H1 (cell line): ENCODE measurements around the gene ATF7IP. TPM values are rescaled to one million over a fixed set of nuclear protein-coding genes. Genes with fewer than 3 reads are reported as not detected.
"Not testable (repeated sequence)": the region's sequence is repeated elsewhere in the genome, so short reads cannot be mapped to it uniquely, and the experiment has no call there.

Experiments
- CTCF ChIA-PET: fragments of 300-600 bp; sonication (Branson Sonifier 250); formaldehyde crosslinking; loops from one replicate; lab custom pipeline; 2021; ENCODE audit not compliant: partially characterized antibody; lab: Charles Lee
- POLR2A ChIA-PET: fragments of 300-600 bp; sonication (Branson Sonifier 250); formaldehyde crosslinking; loops from one replicate; lab custom pipeline; 2021; ENCODE audit warnings: inconsistent platforms; ENCODE audit not compliant: partially characterized antibody; lab: Charles Lee
- DNase-seq, 2 experiments: peaks; one replicate each; pipeline versions ENCODE4 v3.0.0 to v3.0.0-alpha.2; 2010 to 2022; ENCODE audit warnings: low spot score in 2 of 2, low read depth in 1 of 2, mixed read lengths in 1 of 2
- FAIRE-seq: peaks from 2 replicates; lab custom pipeline; 2011; peaks lifted over from hg19 to GRCh38; lab: Jason Lieb, UNC
- H2AFZ ChIP-seq: 2 replicates; pipeline ENCODE4 v1.8.1; 2012; ENCODE audit warnings: low read length, inconsistent platforms
- H2AK5ac ChIP-seq: 2 replicates; pipeline ENCODE4 v1.6.1; 2013; ENCODE audit warnings: low read depth, low read length
- H2BK120ac ChIP-seq: replicated peaks from 2 replicates; pipeline ENCODE3; 2013; ENCODE audit warnings: low read depth, low read length, inconsistent platforms
- H2BK12ac ChIP-seq: 2 replicates; pipeline ENCODE4 v1.6.1; 2013; ENCODE audit warnings: low read depth, low read length
- H2BK15ac ChIP-seq: 2 replicates; pipeline ENCODE4 v1.6.1; 2013; ENCODE audit warnings: low read length
- H2BK20ac ChIP-seq: 2 replicates; pipeline ENCODE4 v1.6.1; 2013; ENCODE audit warnings: low read length
- H2BK5ac ChIP-seq: 2 replicates; pipeline ENCODE4 v1.6.1; 2013; ENCODE audit warnings: low read depth, low read length
- H3K14ac ChIP-seq: 2 replicates; pipeline ENCODE4 v1.6.1; 2013; ENCODE audit warnings: inconsistent platforms; ENCODE audit not compliant: insufficient read length
- H3K18ac ChIP-seq: 2 replicates; pipeline ENCODE4 v1.6.1; 2013; ENCODE audit warnings: low read length; ENCODE audit errors: extremely low read depth
- H3K23ac ChIP-seq: 2 replicates; pipeline ENCODE4 v1.6.1; 2013; ENCODE audit warnings: inconsistent platforms; ENCODE audit not compliant: insufficient read length
- H3K23me2 ChIP-seq: 2 replicates; pipeline ENCODE4 v1.6.1; 2013; ENCODE audit warnings: low read depth, low read length
- H3K27ac ChIP-seq: 2 replicates; pipeline ENCODE4 v1.6.1; 2011; ENCODE audit warnings: low read depth, low read length, inconsistent platforms
- H3K27me3 ChIP-seq, 4 experiments: replicated peaks in 1 of 4; 1 replicate in 1 of 4; 2 replicates in 3 of 4; pipeline versions ENCODE4 v1.6.1 to v1.8.1; 2011 to 2013; ENCODE audit warnings: low read length in 3 of 4, mild to moderate bottlenecking in 3 of 4, inconsistent platforms in 2 of 4, mixed read lengths in 2 of 4, moderate library complexity in 1 of 4; ENCODE audit not compliant: control insufficient read depth in 3 of 4, insufficient read depth in 3 of 4; ENCODE audit errors: extremely low read depth in 1 of 4
- H3K36me3 ChIP-seq, 4 experiments: 2 replicates each; pipeline versions ENCODE4 v1.6.1 to v1.8.1; 2011 to 2013; ENCODE audit warnings: mild to moderate bottlenecking in 4 of 4, low read length in 3 of 4, moderate library complexity in 2 of 4, control low read depth in 1 of 4, inconsistent platforms in 1 of 4; ENCODE audit not compliant: insufficient read depth in 4 of 4, control insufficient read depth in 2 of 4
- H3K4ac ChIP-seq: replicated peaks from 2 replicates; pipeline ENCODE3; 2013; ENCODE audit warnings: low read length, low read depth, mixed read lengths, inconsistent platforms; ENCODE audit not compliant: insufficient read length
- H3K4me1 ChIP-seq, 4 experiments: replicated peaks in 1 of 4; 1 replicate in 1 of 4; 2 replicates in 3 of 4; pipeline versions ENCODE4 v1.6.1 to v1.8.1; 2011 to 2013; ENCODE audit warnings: low read length in 3 of 4, inconsistent platforms in 2 of 4, mixed read lengths in 1 of 4; ENCODE audit not compliant: insufficient read depth in 4 of 4, control insufficient read depth in 3 of 4
- H3K4me2 ChIP-seq, 2 experiments: 2 replicates each; pipeline versions ENCODE4 v1.6.1 to v1.8.1; 2011 to 2013; ENCODE audit warnings: low read depth in 2 of 2, low read length in 2 of 2, control low read depth in 1 of 2, inconsistent platforms in 1 of 2, mild to moderate bottlenecking in 1 of 2; ENCODE audit not compliant: insufficient read depth in 1 of 2
- H3K4me3 ChIP-seq, 4 experiments: fragments of 200-600, 300-600 bp in 1 of 4; sonication (generic), shearing (Covaris generic), sonication (Bioruptor Twin) in 1 of 4; 2 replicates each; pipeline versions ENCODE4 v1.5.1 to v1.8.1; 2011 to 2016; ENCODE audit warnings: low read length in 4 of 4, low read depth in 3 of 4, control low read depth in 2 of 4, inconsistent platforms in 2 of 4, mild to moderate bottlenecking in 2 of 4, mixed read lengths in 1 of 4, moderate library complexity in 1 of 4; ENCODE audit not compliant: insufficient read depth in 2 of 4; ENCODE audit errors: extremely low read depth in 1 of 4
- H3K56ac ChIP-seq: replicated peaks from 2 replicates; pipeline ENCODE3; 2013; ENCODE audit warnings: low read depth, mild to moderate bottlenecking, mixed read lengths, low read length, inconsistent platforms; ENCODE audit not compliant: insufficient read length
- H3K79me1 ChIP-seq: 2 replicates; pipeline ENCODE4 v1.6.1; 2013; ENCODE audit warnings: low read depth, low read length, control low read depth
- H3K79me2 ChIP-seq, 2 experiments: 2 replicates each; pipeline versions ENCODE4 v1.6.1 to v1.8.1; 2012 to 2013; ENCODE audit warnings: low read length in 2 of 2, mild to moderate bottlenecking in 2 of 2, inconsistent platforms in 1 of 2; ENCODE audit not compliant: insufficient read depth in 2 of 2, control insufficient read depth in 1 of 2
- H3K9ac ChIP-seq, 4 experiments: replicated peaks in 1 of 4; 1 replicate in 1 of 4; 2 replicates in 3 of 4; pipeline versions ENCODE4 v1.6.1 to v1.8.1; 2011 to 2013; ENCODE audit warnings: low read depth in 3 of 4, low read length in 3 of 4, control low read depth in 2 of 4, mild to moderate bottlenecking in 2 of 4, moderate library complexity in 2 of 4, inconsistent platforms in 1 of 4; ENCODE audit errors: extremely low read depth in 1 of 4
- H3K9me3 ChIP-seq, 2 experiments: 2 replicates each; pipeline versions ENCODE4 v1.6.1 to v1.8.1; 2012 to 2013; ENCODE audit warnings: mild to moderate bottlenecking in 2 of 2, moderate library complexity in 2 of 2, control low read depth in 1 of 2, inconsistent platforms in 1 of 2, low read depth in 1 of 2, low read length in 1 of 2, mixed read lengths in 1 of 2; ENCODE audit not compliant: insufficient read depth in 2 of 2
- H4K20me1 ChIP-seq, 2 experiments: replicated peaks in 1 of 2; 2 replicates each; pipeline versions ENCODE3 to v1.8.1; 2011 to 2013; ENCODE audit warnings: inconsistent platforms in 2 of 2, low read length in 2 of 2, mild to moderate bottlenecking in 1 of 2; ENCODE audit not compliant: insufficient read depth in 2 of 2, control insufficient read depth in 1 of 2
- H4K5ac ChIP-seq: 2 replicates; pipeline ENCODE4 v1.6.1; 2013; ENCODE audit warnings: low read length, low read depth, mixed read lengths, inconsistent platforms; ENCODE audit not compliant: insufficient read length
- H4K8ac ChIP-seq: 2 replicates; pipeline ENCODE4 v1.8.0; 2013; ENCODE audit warnings: mild to moderate bottlenecking, moderate library complexity, low read length, inconsistent platforms; ENCODE audit not compliant: insufficient read depth; ENCODE audit errors: extremely low read depth
- H4K91ac ChIP-seq: replicated peaks from 2 replicates; pipeline ENCODE3; 2013; ENCODE audit warnings: low read length, mixed read lengths, inconsistent platforms; ENCODE audit not compliant: insufficient read length
- WGBS, 2 experiments: shearing (Covaris generic) in 1 of 2; methylation state at CpG; one replicate each; pipeline versions ENCODE4 v1.1.6 to v1.1.7; 2013 to 2015; ENCODE audit warnings: low lambda C conversion rate in 2 of 2, mixed read lengths in 2 of 2, inconsistent platforms in 1 of 2, low coverage in 1 of 2, missing lambda C conversion rate in 1 of 2; ENCODE audit not compliant: insufficient replicate concordance in 2 of 2, insufficient coverage in 1 of 2, insufficient read length in 1 of 2; ENCODE audit errors: extremely low coverage in 1 of 2, missing lambda C conversion rate in 1 of 2; 5-methylcytosine and 5-hydroxymethylcytosine counted together
- polyA plus RNA-seq, 7 experiments: library from polyadenylated mRNA; depleted of rRNA in 3 of 7; stranded (reverse) in 5 of 7; unstranded in 2 of 7; fragments of >200 nt in 5 of 7; fragments of 200-250 nt in 2 of 7; gene quantifications; 1 replicate in 5 of 7; 2 replicates in 1 of 7; 4 replicates in 1 of 7; pipeline versions ENCODE4 v1.2.1 to v1.2.3, GENCODE V29; 2011 to 2013; ENCODE audit warnings: missing spikeins in 2 of 7, mixed read lengths in 2 of 7
- total RNA-seq: library from RNA; stranded (reverse); fragmentation: NEBNext Ultra II Directional; extraction: Animal tissue kit (Norgen Biotek cat#: 25700); gene quantifications from 2 replicates; pipeline ENCODE4 v1.2.1, GENCODE V29; 2021

Gene ATF7IP
- total and polyA plus RNA-seq, 2 of the 8 experiments (the other 6 are each of a cell fraction or from before 2014, with no cell fraction given), result 34.2 to 148 TPM

DNA sequence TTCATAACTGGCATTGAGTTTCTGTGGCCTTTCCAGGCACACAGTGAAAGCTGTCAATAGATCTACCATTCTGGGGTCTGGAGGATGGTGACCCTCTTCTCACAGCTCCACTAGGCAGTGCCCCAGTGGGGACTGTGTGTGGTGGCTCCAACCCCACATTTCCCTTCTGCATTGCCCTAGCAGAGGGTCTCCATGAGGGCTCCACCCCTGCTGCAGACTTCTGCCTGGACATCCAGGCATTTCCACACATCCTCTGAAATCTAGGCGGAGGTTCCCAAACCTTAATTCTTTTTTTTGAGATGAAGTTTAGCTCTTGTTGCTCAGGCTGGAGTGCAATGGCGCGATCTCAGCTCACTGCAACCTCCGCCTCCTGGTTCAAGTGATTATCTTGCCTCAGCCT, 14.0 kb upstream of the ATF7IP start:
- H3K14ac ChIP-seq, H2BK20ac ChIP-seq, DNase-seq, H2AFZ ChIP-seq, H3K18ac ChIP-seq, H2BK12ac ChIP-seq, POLR2A ChIA-PET, H3K4me3 ChIP-seq, H3K56ac ChIP-seq, H3K4me1 ChIP-seq, H3K79me1 ChIP-seq, H3K27ac ChIP-seq, H2AK5ac ChIP-seq, H2BK15ac ChIP-seq, H3K4ac ChIP-seq, H3K4me2 ChIP-seq, H3K23ac ChIP-seq, CTCF ChIA-PET, H3K79me2 ChIP-seq, H3K27me3 ChIP-seq, H3K36me3 ChIP-seq, H4K20me1 ChIP-seq, H4K5ac ChIP-seq, H3K23me2 ChIP-seq, H2BK5ac ChIP-seq, H3K9ac ChIP-seq, FAIRE-seq, H2BK120ac ChIP-seq, H4K91ac ChIP-seq, H4K8ac ChIP-seq: not testable (repeated sequence)
- 86% methylated on average over 4 of the region's 4 CpGs; no CpG with 5 or more reads in 1 of the 2 experiments for WGBS, 2 experiments
- H3K9me3 ChIP-seq, result peaks cover 41 to 45% of the 10 kb centered on the region in 2 experiments

DNA sequence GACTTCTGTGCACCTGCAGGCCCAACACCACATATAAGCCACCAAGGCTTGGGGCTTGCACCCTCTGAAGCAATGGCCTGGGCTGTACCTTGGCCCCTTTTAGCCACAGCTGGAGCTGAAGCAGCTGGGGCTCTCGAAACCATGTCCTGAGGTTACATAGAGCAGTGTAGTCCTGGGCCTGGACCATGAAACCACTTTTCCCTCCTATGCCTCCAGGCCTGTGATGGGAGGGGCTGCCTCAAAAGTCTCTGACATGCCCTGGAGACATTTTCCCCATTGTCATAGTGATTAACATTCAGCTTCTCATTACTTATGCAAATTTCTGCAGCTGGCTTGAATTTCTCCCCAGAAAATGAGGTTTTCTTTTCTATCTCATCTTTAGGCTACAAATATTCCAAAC, 13.4 kb upstream of the ATF7IP start:
- H3K4me1 ChIP-seq, DNase-seq, H4K91ac ChIP-seq, H2BK12ac ChIP-seq, H3K56ac ChIP-seq, FAIRE-seq, H2AK5ac ChIP-seq, H2BK15ac ChIP-seq, H3K23ac ChIP-seq, H2BK120ac ChIP-seq, H4K5ac ChIP-seq, H3K4me3 ChIP-seq, H3K27me3 ChIP-seq, H3K9ac ChIP-seq, CTCF ChIA-PET, H3K18ac ChIP-seq, H3K4me2 ChIP-seq, H2BK5ac ChIP-seq, H3K4ac ChIP-seq, H3K27ac ChIP-seq, H3K14ac ChIP-seq, H3K23me2 ChIP-seq, H4K20me1 ChIP-seq, H3K79me2 ChIP-seq, H2BK20ac ChIP-seq, H3K79me1 ChIP-seq, H3K36me3 ChIP-seq, H4K8ac ChIP-seq, H2AFZ ChIP-seq: not testable (repeated sequence)
- peaks cover 41 to 45% of the 10 kb centered on the region in 2 experiments for H3K9me3 ChIP-seq
- WGBS, 2 experiments, result 83% methylated on average over 1 of the region's 1 CpG; no CpG with 5 or more reads in 1 of the 2 experiments
- POLR2A ChIA-PET, result interaction anchor here (1.0 kb wide), 1 partner anchor 14 kb away, joined by 3 read pairs; the partner anchor contains the start of gene ATF7IP
